ENCODE measurements around the gene S100A3.
"Not testable (repeated sequence)": the region's sequence is repeated elsewhere in the genome, so short reads cannot be mapped to it uniquely, and the experiment has no call there.

The S100A3 gene

GRCh38 chr1:153583514-153583913 is 34.5 kb upstream of the S100A3 start:
- H3K27me3 ChIP-seq (ENCODE audit: control insufficient read depth in 2 of 2, insufficient read depth in 2 of 2, low read length in 2 of 2); H3K4me3 ChIP-seq (ENCODE audit: low read length in 2 of 2); H3K4me1 ChIP-seq (ENCODE audit: control insufficient read depth in 2 of 2, insufficient read depth in 2 of 2, low read length in 2 of 2); H3K9me3 ChIP-seq (ENCODE audit: control insufficient read depth in 2 of 2, low read length in 2 of 2); H3K36me3 ChIP-seq (ENCODE audit: control insufficient read depth in 2 of 2, insufficient read depth in 2 of 2, low read length in 2 of 2); H3K9ac ChIP-seq (ENCODE audit: low read depth in 1 of 2, low read length in 2 of 2); H3K27ac ChIP-seq (ENCODE audit: low read depth in 2 of 2, low read length in 2 of 2): not testable (repeated sequence)

- not testable (repeated sequence) for H3K27me3 ChIP-seq (ENCODE audit: control insufficient read depth in 2 of 2, insufficient read depth in 2 of 2, low read length in 2 of 2); H3K36me3 ChIP-seq (ENCODE audit: control insufficient read depth in 2 of 2, insufficient read depth in 2 of 2, low read length in 2 of 2); H3K27ac ChIP-seq (ENCODE audit: low read depth in 2 of 2, low read length in 2 of 2); H3K4me3 ChIP-seq (ENCODE audit: low read length in 2 of 2); H3K9ac ChIP-seq (ENCODE audit: low read depth in 1 of 2, low read length in 2 of 2); H3K9me3 ChIP-seq (ENCODE audit: control insufficient read depth in 2 of 2, low read length in 2 of 2); H3K4me1 ChIP-seq (ENCODE audit: control insufficient read depth in 2 of 2, insufficient read depth in 2 of 2, low read length in 2 of 2)
Measured at GRCh38 chr1:153582836-153583235, 33.8 kb upstream of the S100A3 start.

DNA sequence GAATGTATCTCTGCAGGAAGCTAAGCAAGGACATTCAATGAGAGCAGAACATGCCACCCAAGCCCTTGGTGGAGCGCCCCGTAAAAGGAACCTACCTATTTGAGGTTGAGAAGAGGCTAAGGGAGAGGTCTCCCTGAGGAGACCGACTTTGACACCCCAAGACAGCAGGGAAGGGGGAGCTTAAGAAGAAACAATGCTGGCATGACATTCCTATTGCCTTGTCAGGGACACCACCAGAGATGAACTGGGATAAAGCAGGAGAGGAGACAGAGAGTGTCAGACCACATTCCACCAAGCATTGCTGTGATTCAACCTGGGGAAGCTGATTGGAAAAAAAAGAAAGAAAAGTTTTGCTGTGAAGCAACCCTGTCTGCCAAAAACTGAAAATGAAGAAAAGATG is 29.9 kb upstream of the S100A3 start:
- Histone ChIP-seq H3K36me3 (ENCODE audit: control insufficient read depth in 2 of 2, insufficient read depth in 2 of 2, low read length in 2 of 2) (no peaks in the 10 kb centered on the region), H3K9me3 (ENCODE audit: control insufficient read depth in 2 of 2, low read length in 2 of 2) (no peaks in the 10 kb centered on the region), H3K9ac (ENCODE audit: low read depth in 1 of 2, low read length in 2 of 2) (no peak overlapping the region), H3K27ac (ENCODE audit: low read depth in 2 of 2, low read length in 2 of 2) (no peak overlapping the region), H3K4me1 (ENCODE audit: control insufficient read depth in 2 of 2, insufficient read depth in 2 of 2, low read length in 2 of 2) (peaks cover 3 to 8% of the 10 kb centered on the region in 2 donors), H3K27me3 (ENCODE audit: control insufficient read depth in 2 of 2, insufficient read depth in 2 of 2, low read length in 2 of 2) (no peaks in the 10 kb centered on the region), H3K4me3 (ENCODE audit: low read length in 2 of 2) (no peak overlapping the region)

GRCh38 chr1:153578490-153578889 is 29.4 kb upstream of the S100A3 start:
- no peaks in the 10 kb centered on the region for H3K9me3 ChIP-seq (ENCODE audit: control insufficient read depth in 2 of 2, low read length in 2 of 2)
- H3K36me3 ChIP-seq (ENCODE audit: control insufficient read depth in 2 of 2, insufficient read depth in 2 of 2, low read length in 2 of 2): no peaks in the 10 kb centered on the region
- H3K27me3 ChIP-seq (ENCODE audit: control insufficient read depth in 2 of 2, insufficient read depth in 2 of 2, low read length in 2 of 2): no peaks in the 10 kb centered on the region
- no peak overlapping the region for H3K9ac ChIP-seq (ENCODE audit: low read depth in 1 of 2, low read length in 2 of 2)
- no peak overlapping the region for H3K27ac ChIP-seq (ENCODE audit: low read depth in 2 of 2, low read length in 2 of 2)
- H3K4me1 ChIP-seq (ENCODE audit: control insufficient read depth in 2 of 2, insufficient read depth in 2 of 2, low read length in 2 of 2): peaks cover 3 to 8% of the 10 kb centered on the region in 2 donors
- no peak overlapping the region for H3K4me3 ChIP-seq (ENCODE audit: low read length in 2 of 2)

GRCh38 chr1:153577624-153578051 is 28.6 kb upstream of the S100A3 start:
- H3K27ac ChIP-seq (ENCODE audit: low read depth in 2 of 2, low read length in 2 of 2): no peak overlapping the region
- no peak overlapping the region for H3K9ac ChIP-seq (ENCODE audit: low read depth in 1 of 2, low read length in 2 of 2)
- peaks cover 3 to 9% of the 10 kb centered on the region in 2 donors for H3K4me1 ChIP-seq (ENCODE audit: control insufficient read depth in 2 of 2, insufficient read depth in 2 of 2, low read length in 2 of 2)
- H3K27me3 ChIP-seq (ENCODE audit: control insufficient read depth in 2 of 2, insufficient read depth in 2 of 2, low read length in 2 of 2): no peaks in the 10 kb centered on the region
- no peaks in the 10 kb centered on the region for H3K36me3 ChIP-seq (ENCODE audit: control insufficient read depth in 2 of 2, insufficient read depth in 2 of 2, low read length in 2 of 2)
- no peaks in the 10 kb centered on the region for H3K9me3 ChIP-seq (ENCODE audit: control insufficient read depth in 2 of 2, low read length in 2 of 2)
- H3K4me3 ChIP-seq (ENCODE audit: low read length in 2 of 2): no peak overlapping the region

DNA sequence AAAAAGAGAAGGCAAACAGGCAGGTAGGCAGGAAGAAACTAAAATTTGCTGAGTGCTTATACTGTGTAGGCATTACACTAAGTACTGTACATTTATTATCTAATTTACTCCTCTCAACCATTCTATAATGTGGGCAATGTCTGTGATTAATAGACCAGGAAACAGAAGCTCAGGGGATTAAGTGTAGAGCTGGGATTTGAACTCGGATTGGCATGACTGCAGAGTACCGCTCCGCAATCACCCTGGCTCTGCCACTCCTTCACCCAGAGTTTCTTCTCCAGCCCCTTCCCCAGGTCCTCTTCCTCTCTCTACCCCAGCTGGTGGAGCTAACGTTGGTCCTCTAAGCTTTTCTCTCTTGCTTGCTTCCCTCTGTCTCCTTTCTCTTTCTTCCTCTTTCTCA is 28.1 kb upstream of the S100A3 start:
- H3K4me1 ChIP-seq (ENCODE audit: control insufficient read depth in 2 of 2, insufficient read depth in 2 of 2, low read length in 2 of 2): peaks cover 3 to 11% of the 10 kb centered on the region in 2 donors
- H3K4me3 ChIP-seq (ENCODE audit: low read length in 2 of 2): no peak overlapping the region
- no peak overlapping the region for H3K9ac ChIP-seq (ENCODE audit: low read depth in 1 of 2, low read length in 2 of 2)
- no peaks in the 10 kb centered on the region for H3K36me3 ChIP-seq (ENCODE audit: control insufficient read depth in 2 of 2, insufficient read depth in 2 of 2, low read length in 2 of 2)
- no peaks in the 10 kb centered on the region for H3K27me3 ChIP-seq (ENCODE audit: control insufficient read depth in 2 of 2, insufficient read depth in 2 of 2, low read length in 2 of 2)
- no peak overlapping the region for H3K27ac ChIP-seq (ENCODE audit: low read depth in 2 of 2, low read length in 2 of 2)
- H3K9me3 ChIP-seq (ENCODE audit: control insufficient read depth in 2 of 2, low read length in 2 of 2): no peaks in the 10 kb centered on the region

- not testable (repeated sequence) for H3K4me3 ChIP-seq (ENCODE audit: low read length in 2 of 2); H3K27ac ChIP-seq (ENCODE audit: low read depth in 2 of 2, low read length in 2 of 2); H3K27me3 ChIP-seq (ENCODE audit: control insufficient read depth in 2 of 2, insufficient read depth in 2 of 2, low read length in 2 of 2); H3K9me3 ChIP-seq (ENCODE audit: control insufficient read depth in 2 of 2, low read length in 2 of 2); H3K9ac ChIP-seq (ENCODE audit: low read depth in 1 of 2, low read length in 2 of 2); H3K36me3 ChIP-seq (ENCODE audit: control insufficient read depth in 2 of 2, insufficient read depth in 2 of 2, low read length in 2 of 2)
- peaks cover 3 to 14% of the 10 kb centered on the region in 2 donors for H3K4me1 ChIP-seq (ENCODE audit: control insufficient read depth in 2 of 2, insufficient read depth in 2 of 2, low read length in 2 of 2)
Measured at GRCh38 chr1:153575497-153575896, 26.4 kb upstream of the S100A3 start.

DNA sequence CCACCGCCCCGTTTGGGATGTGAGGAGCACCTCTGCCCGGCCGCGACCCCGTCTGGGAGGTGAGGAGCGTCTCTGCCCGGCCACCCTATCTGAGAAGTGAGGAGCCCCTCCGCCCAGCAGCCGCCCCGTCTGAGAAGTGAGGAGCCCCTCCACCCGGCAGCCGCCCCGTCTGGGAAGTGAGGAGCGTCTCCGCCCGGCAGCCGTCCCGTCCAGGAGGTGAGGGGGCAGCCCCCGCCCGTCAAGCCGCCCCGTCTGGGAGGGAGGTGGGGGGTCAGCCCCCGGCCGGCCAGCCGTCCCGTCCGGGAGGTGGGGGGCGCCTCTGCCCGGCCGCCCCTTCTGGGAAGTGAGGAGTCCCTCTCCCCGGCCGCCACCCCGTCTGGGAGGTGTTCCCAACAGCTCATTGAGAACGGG is 26.0 kb upstream of the S100A3 start:
- H3K9me3 ChIP-seq (ENCODE audit: control insufficient read depth in 2 of 2, low read length in 2 of 2); H3K9ac ChIP-seq (ENCODE audit: low read depth in 1 of 2, low read length in 2 of 2); H3K36me3 ChIP-seq (ENCODE audit: control insufficient read depth in 2 of 2, insufficient read depth in 2 of 2, low read length in 2 of 2); H3K4me3 ChIP-seq (ENCODE audit: low read length in 2 of 2); H3K27ac ChIP-seq (ENCODE audit: low read depth in 2 of 2, low read length in 2 of 2); H3K27me3 ChIP-seq (ENCODE audit: control insufficient read depth in 2 of 2, insufficient read depth in 2 of 2, low read length in 2 of 2): not testable (repeated sequence)
- peaks cover 3 to 14% of the 10 kb centered on the region in 2 donors for H3K4me1 ChIP-seq (ENCODE audit: control insufficient read depth in 2 of 2, insufficient read depth in 2 of 2, low read length in 2 of 2)

- Histone ChIP-seq H3K4me1 (ENCODE audit: control insufficient read depth in 2 of 2, insufficient read depth in 2 of 2, low read length in 2 of 2) (peaks cover 7 to 21% of the 10 kb centered on the region in 2 donors), H3K36me3 (ENCODE audit: control insufficient read depth in 2 of 2, insufficient read depth in 2 of 2, low read length in 2 of 2) (no peaks in the 10 kb centered on the region), H3K9me3 (ENCODE audit: control insufficient read depth in 2 of 2, low read length in 2 of 2) (no peaks in the 10 kb centered on the region), H3K4me3 (ENCODE audit: low read length in 2 of 2) (no peak overlapping the region), H3K27me3 (ENCODE audit: control insufficient read depth in 2 of 2, insufficient read depth in 2 of 2, low read length in 2 of 2) (no peaks in the 10 kb centered on the region), H3K9ac (ENCODE audit: low read depth in 1 of 2, low read length in 2 of 2) (no peak overlapping the region), H3K27ac (ENCODE audit: low read depth in 2 of 2, low read length in 2 of 2) (peak overlapping the region in 1 of 2 donors; percentile 10)
Measured at GRCh38 chr1:153573351-153573750, 24.3 kb upstream of the S100A3 start.

DNA sequence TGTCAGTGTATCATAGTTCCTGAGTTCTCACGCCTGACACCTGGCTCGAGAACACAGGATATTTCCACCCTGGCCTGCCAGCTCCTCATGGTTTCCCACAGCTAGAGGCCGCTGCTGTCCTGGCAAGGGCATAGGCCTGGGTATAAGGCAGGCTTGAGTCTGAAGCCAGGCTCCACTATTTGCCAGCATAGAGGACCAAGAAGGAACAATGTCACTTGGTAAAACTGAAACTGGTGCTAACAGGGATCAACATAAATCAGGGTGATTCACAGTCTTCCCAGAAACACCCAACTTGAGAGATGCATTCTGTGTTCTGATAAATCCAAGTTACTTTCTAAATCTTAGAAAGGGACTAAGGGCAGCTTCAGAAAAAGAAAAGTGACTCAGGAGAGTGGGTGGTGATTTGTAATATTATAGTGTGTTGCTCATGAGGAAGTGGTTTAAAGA is 23.5 kb upstream of the S100A3 start:
- peak overlapping the region in 1 of 2 donors; percentile 44 for H3K9ac ChIP-seq (ENCODE audit: low read depth in 1 of 2, low read length in 2 of 2)

GRCh38 chr1:153571706-153572105 is 22.6 kb upstream of the S100A3 start:
- no peak overlapping the region for H3K27ac ChIP-seq (ENCODE audit: low read depth in 2 of 2, low read length in 2 of 2)
- no peak overlapping the region for H3K9ac ChIP-seq (ENCODE audit: low read depth in 1 of 2, low read length in 2 of 2)
- no peak overlapping the region for H3K4me3 ChIP-seq (ENCODE audit: low read length in 2 of 2)
- no peaks in the 10 kb centered on the region for H3K36me3 ChIP-seq (ENCODE audit: control insufficient read depth in 2 of 2, insufficient read depth in 2 of 2, low read length in 2 of 2)
- no peaks in the 10 kb centered on the region for H3K27me3 ChIP-seq (ENCODE audit: control insufficient read depth in 2 of 2, insufficient read depth in 2 of 2, low read length in 2 of 2)
- peaks cover 19 to 29% of the 10 kb centered on the region in 2 donors for H3K4me1 ChIP-seq (ENCODE audit: control insufficient read depth in 2 of 2, insufficient read depth in 2 of 2, low read length in 2 of 2)
- no peaks in the 10 kb centered on the region for H3K9me3 ChIP-seq (ENCODE audit: control insufficient read depth in 2 of 2, low read length in 2 of 2)

More for the DNA sequence above, 23.5 kb upstream of the S100A3 start:
- Histone ChIP-seq H3K36me3 (ENCODE audit: control insufficient read depth in 2 of 2, insufficient read depth in 2 of 2, low read length in 2 of 2) (no peaks in the 10 kb centered on the region), H3K27ac (ENCODE audit: low read depth in 2 of 2, low read length in 2 of 2) (peak overlapping the region in 1 of 2 donors; percentile 54), H3K4me3 (ENCODE audit: low read length in 2 of 2) (no peak overlapping the region), H3K4me1 (ENCODE audit: control insufficient read depth in 2 of 2, insufficient read depth in 2 of 2, low read length in 2 of 2) (peaks cover 12 to 25% of the 10 kb centered on the region in 2 donors), H3K9me3 (ENCODE audit: control insufficient read depth in 2 of 2, low read length in 2 of 2) (no peaks in the 10 kb centered on the region), H3K27me3 (ENCODE audit: control insufficient read depth in 2 of 2, insufficient read depth in 2 of 2, low read length in 2 of 2) (no peaks in the 10 kb centered on the region)

Data from mucosa of rectum (tissue), 2 donors.